H1 (cell line): ENCODE results near the gene RILPL1. TPM values are rescaled to one million over a fixed set of nuclear protein-coding genes. Genes with fewer than 3 reads are reported as not detected.

ENCODE experiments used
- CTCF ChIA-PET: fragments of 300-600 bp; sonication (Branson Sonifier 250); formaldehyde crosslinking; loops from one replicate; lab custom pipeline; 2021; ENCODE audit not compliant: partially characterized antibody; lab: Charles Lee
- POLR2A ChIA-PET: fragments of 300-600 bp; sonication (Branson Sonifier 250); formaldehyde crosslinking; loops from one replicate; lab custom pipeline; 2021; ENCODE audit warnings: inconsistent platforms; ENCODE audit not compliant: partially characterized antibody; lab: Charles Lee
- DNase-seq, 2 experiments: peaks; one replicate each; pipeline versions ENCODE4 v3.0.0 to v3.0.0-alpha.2; 2010 to 2022; ENCODE audit warnings: low spot score in 2 of 2, low read depth in 1 of 2, mixed read lengths in 1 of 2
- FAIRE-seq: peaks from 2 replicates; lab custom pipeline; 2011; peaks lifted over from hg19 to GRCh38; lab: Jason Lieb, UNC
- H2AFZ ChIP-seq: 2 replicates; pipeline ENCODE4 v1.8.1; 2012; ENCODE audit warnings: low read length, inconsistent platforms
- H2AK5ac ChIP-seq: 2 replicates; pipeline ENCODE4 v1.6.1; 2013; ENCODE audit warnings: low read depth, low read length
- H2BK120ac ChIP-seq: replicated peaks from 2 replicates; pipeline ENCODE3; 2013; ENCODE audit warnings: low read depth, low read length, inconsistent platforms
- H2BK12ac ChIP-seq: 2 replicates; pipeline ENCODE4 v1.6.1; 2013; ENCODE audit warnings: low read depth, low read length
- H2BK15ac ChIP-seq: 2 replicates; pipeline ENCODE4 v1.6.1; 2013; ENCODE audit warnings: low read length
- H2BK20ac ChIP-seq: 2 replicates; pipeline ENCODE4 v1.6.1; 2013; ENCODE audit warnings: low read length
- H2BK5ac ChIP-seq: 2 replicates; pipeline ENCODE4 v1.6.1; 2013; ENCODE audit warnings: low read depth, low read length
- H3K14ac ChIP-seq: 2 replicates; pipeline ENCODE4 v1.6.1; 2013; ENCODE audit warnings: inconsistent platforms; ENCODE audit not compliant: insufficient read length
- H3K18ac ChIP-seq: 2 replicates; pipeline ENCODE4 v1.6.1; 2013; ENCODE audit warnings: low read length; ENCODE audit errors: extremely low read depth
- H3K23ac ChIP-seq: 2 replicates; pipeline ENCODE4 v1.6.1; 2013; ENCODE audit warnings: inconsistent platforms; ENCODE audit not compliant: insufficient read length
- H3K23me2 ChIP-seq: 2 replicates; pipeline ENCODE4 v1.6.1; 2013; ENCODE audit warnings: low read depth, low read length
- H3K27ac ChIP-seq: 2 replicates; pipeline ENCODE4 v1.6.1; 2011; ENCODE audit warnings: low read depth, low read length, inconsistent platforms
- H3K27me3 ChIP-seq, 4 experiments: replicated peaks in 1 of 4; 1 replicate in 1 of 4; 2 replicates in 3 of 4; pipeline versions ENCODE4 v1.6.1 to v1.8.1; 2011 to 2013; ENCODE audit warnings: low read length in 3 of 4, mild to moderate bottlenecking in 3 of 4, inconsistent platforms in 2 of 4, mixed read lengths in 2 of 4, moderate library complexity in 1 of 4; ENCODE audit not compliant: control insufficient read depth in 3 of 4, insufficient read depth in 3 of 4; ENCODE audit errors: extremely low read depth in 1 of 4
- H3K36me3 ChIP-seq, 4 experiments: 2 replicates each; pipeline versions ENCODE4 v1.6.1 to v1.8.1; 2011 to 2013; ENCODE audit warnings: mild to moderate bottlenecking in 4 of 4, low read length in 3 of 4, moderate library complexity in 2 of 4, control low read depth in 1 of 4, inconsistent platforms in 1 of 4; ENCODE audit not compliant: insufficient read depth in 4 of 4, control insufficient read depth in 2 of 4
- H3K4ac ChIP-seq: replicated peaks from 2 replicates; pipeline ENCODE3; 2013; ENCODE audit warnings: low read length, low read depth, mixed read lengths, inconsistent platforms; ENCODE audit not compliant: insufficient read length
- H3K4me1 ChIP-seq, 4 experiments: replicated peaks in 1 of 4; 1 replicate in 1 of 4; 2 replicates in 3 of 4; pipeline versions ENCODE4 v1.6.1 to v1.8.1; 2011 to 2013; ENCODE audit warnings: low read length in 3 of 4, inconsistent platforms in 2 of 4, mixed read lengths in 1 of 4; ENCODE audit not compliant: insufficient read depth in 4 of 4, control insufficient read depth in 3 of 4
- H3K4me2 ChIP-seq, 2 experiments: 2 replicates each; pipeline versions ENCODE4 v1.6.1 to v1.8.1; 2011 to 2013; ENCODE audit warnings: low read depth in 2 of 2, low read length in 2 of 2, control low read depth in 1 of 2, inconsistent platforms in 1 of 2, mild to moderate bottlenecking in 1 of 2; ENCODE audit not compliant: insufficient read depth in 1 of 2
- H3K4me3 ChIP-seq, 4 experiments: fragments of 200-600, 300-600 bp in 1 of 4; sonication (generic), shearing (Covaris generic), sonication (Bioruptor Twin) in 1 of 4; 2 replicates each; pipeline versions ENCODE4 v1.5.1 to v1.8.1; 2011 to 2016; ENCODE audit warnings: low read length in 4 of 4, low read depth in 3 of 4, control low read depth in 2 of 4, inconsistent platforms in 2 of 4, mild to moderate bottlenecking in 2 of 4, mixed read lengths in 1 of 4, moderate library complexity in 1 of 4; ENCODE audit not compliant: insufficient read depth in 2 of 4; ENCODE audit errors: extremely low read depth in 1 of 4
- H3K56ac ChIP-seq: replicated peaks from 2 replicates; pipeline ENCODE3; 2013; ENCODE audit warnings: low read depth, mild to moderate bottlenecking, mixed read lengths, low read length, inconsistent platforms; ENCODE audit not compliant: insufficient read length
- H3K79me1 ChIP-seq: 2 replicates; pipeline ENCODE4 v1.6.1; 2013; ENCODE audit warnings: low read depth, low read length, control low read depth
- H3K79me2 ChIP-seq, 2 experiments: 2 replicates each; pipeline versions ENCODE4 v1.6.1 to v1.8.1; 2012 to 2013; ENCODE audit warnings: low read length in 2 of 2, mild to moderate bottlenecking in 2 of 2, inconsistent platforms in 1 of 2; ENCODE audit not compliant: insufficient read depth in 2 of 2, control insufficient read depth in 1 of 2
- H3K9ac ChIP-seq, 4 experiments: replicated peaks in 1 of 4; 1 replicate in 1 of 4; 2 replicates in 3 of 4; pipeline versions ENCODE4 v1.6.1 to v1.8.1; 2011 to 2013; ENCODE audit warnings: low read depth in 3 of 4, low read length in 3 of 4, control low read depth in 2 of 4, mild to moderate bottlenecking in 2 of 4, moderate library complexity in 2 of 4, inconsistent platforms in 1 of 4; ENCODE audit errors: extremely low read depth in 1 of 4
- H3K9me3 ChIP-seq, 2 experiments: 2 replicates each; pipeline versions ENCODE4 v1.6.1 to v1.8.1; 2012 to 2013; ENCODE audit warnings: mild to moderate bottlenecking in 2 of 2, moderate library complexity in 2 of 2, control low read depth in 1 of 2, inconsistent platforms in 1 of 2, low read depth in 1 of 2, low read length in 1 of 2, mixed read lengths in 1 of 2; ENCODE audit not compliant: insufficient read depth in 2 of 2
- H4K20me1 ChIP-seq, 2 experiments: replicated peaks in 1 of 2; 2 replicates each; pipeline versions ENCODE3 to v1.8.1; 2011 to 2013; ENCODE audit warnings: inconsistent platforms in 2 of 2, low read length in 2 of 2, mild to moderate bottlenecking in 1 of 2; ENCODE audit not compliant: insufficient read depth in 2 of 2, control insufficient read depth in 1 of 2
- H4K5ac ChIP-seq: 2 replicates; pipeline ENCODE4 v1.6.1; 2013; ENCODE audit warnings: low read length, low read depth, mixed read lengths, inconsistent platforms; ENCODE audit not compliant: insufficient read length
- H4K8ac ChIP-seq: 2 replicates; pipeline ENCODE4 v1.8.0; 2013; ENCODE audit warnings: mild to moderate bottlenecking, moderate library complexity, low read length, inconsistent platforms; ENCODE audit not compliant: insufficient read depth; ENCODE audit errors: extremely low read depth
- H4K91ac ChIP-seq: replicated peaks from 2 replicates; pipeline ENCODE3; 2013; ENCODE audit warnings: low read length, mixed read lengths, inconsistent platforms; ENCODE audit not compliant: insufficient read length
- GABPA ChIP-seq: IDR thresholded peaks from 2 replicates; pipeline ENCODE4 v1.6.1; 2011; ENCODE audit warnings: mild to moderate bottlenecking, low read length, moderate library complexity, borderline replicate concordance; ENCODE audit not compliant: insufficient read depth
- JUN ChIP-seq: IDR thresholded peaks from 2 replicates; pipeline ENCODE4 v1.6.1; 2011; ENCODE audit warnings: low read depth, mild to moderate bottlenecking, improper control_type of control experiment, low read length
- JUND ChIP-seq: IDR thresholded peaks from 2 replicates; pipeline ENCODE4 v1.6.1; 2011; ENCODE audit warnings: mild to moderate bottlenecking, improper control_type of control experiment, low read length
- SAP30 ChIP-seq: fragments of 300-600 bp; sonication (generic); IDR thresholded peaks from 2 replicates; pipeline ENCODE4 v1.7.1; 2012; ENCODE audit warnings: low read length, moderate library complexity, mild to moderate bottlenecking, inconsistent platforms; ENCODE audit not compliant: insufficient read depth, insufficient replicate concordance
- SIX5 ChIP-seq: IDR thresholded peaks from 2 replicates; pipeline ENCODE4 v1.6.1; 2011; ENCODE audit warnings: mild to moderate bottlenecking, low read depth, low read length
- SUZ12 ChIP-seq: fragments of 200-600 bp; sonication (generic); IDR thresholded peaks from 2 replicates; pipeline ENCODE4 v1.6.1; 2012; ENCODE audit warnings: mild to moderate bottlenecking, inconsistent platforms, low read length, moderate library complexity, mixed read lengths
- TBP ChIP-seq: IDR thresholded peaks from 2 replicates; pipeline ENCODE4 v1.6.1; 2011; ENCODE audit warnings: low read depth, low read length, improper control_type of control experiment
- WGBS, 2 experiments: shearing (Covaris generic) in 1 of 2; methylation state at CpG; one replicate each; pipeline versions ENCODE4 v1.1.6 to v1.1.7; 2013 to 2015; ENCODE audit warnings: low lambda C conversion rate in 2 of 2, mixed read lengths in 2 of 2, inconsistent platforms in 1 of 2, low coverage in 1 of 2, missing lambda C conversion rate in 1 of 2; ENCODE audit not compliant: insufficient replicate concordance in 2 of 2, insufficient coverage in 1 of 2, insufficient read length in 1 of 2; ENCODE audit errors: extremely low coverage in 1 of 2, missing lambda C conversion rate in 1 of 2; 5-methylcytosine and 5-hydroxymethylcytosine counted together
- polyA plus RNA-seq, 7 experiments: library from polyadenylated mRNA; depleted of rRNA in 3 of 7; stranded (reverse) in 5 of 7; unstranded in 2 of 7; fragments of >200 nt in 5 of 7; fragments of 200-250 nt in 2 of 7; gene quantifications; 1 replicate in 5 of 7; 2 replicates in 1 of 7; 4 replicates in 1 of 7; pipeline versions ENCODE4 v1.2.1 to v1.2.3, GENCODE V29; 2011 to 2013; ENCODE audit warnings: missing spikeins in 2 of 7, mixed read lengths in 2 of 7
- total RNA-seq: library from RNA; stranded (reverse); fragmentation: NEBNext Ultra II Directional; extraction: Animal tissue kit (Norgen Biotek cat#: 25700); gene quantifications from 2 replicates; pipeline ENCODE4 v1.2.1, GENCODE V29; 2021

RILPL1 gene
- total and polyA plus RNA-seq, 2 of the 8 experiments (the other 6 are each of a cell fraction or from before 2014, with no cell fraction given) = 6.7 to 9.4 TPM

DNA sequence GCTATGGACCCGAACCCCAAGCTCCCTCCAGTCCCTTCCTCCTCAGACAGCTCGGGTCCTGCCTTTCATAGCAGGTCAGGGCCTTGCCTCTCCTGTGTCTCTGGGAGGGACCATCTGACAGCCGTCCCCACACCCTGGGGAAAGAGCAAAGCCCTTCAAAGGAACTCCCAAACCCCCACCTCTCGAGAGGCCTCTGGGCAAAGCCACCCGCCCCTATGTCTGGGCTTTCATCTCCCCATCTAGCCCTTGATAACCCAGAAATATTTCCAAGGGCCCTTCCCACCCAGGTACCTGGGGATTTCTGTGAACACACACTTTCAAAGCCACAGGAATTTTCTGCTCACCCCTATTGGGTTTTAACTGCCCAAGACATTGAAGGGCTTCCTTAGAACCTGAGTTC, 43.4 kb downstream of the RILPL1 start:
- H2BK5ac ChIP-seq = no peak overlapping the region
- WGBS, 2 experiments = 81% methylated on average over 5 of the region's 5 CpGs; no CpG with 5 or more reads in 1 of the 2 experiments
- FAIRE-seq = no peak
- no peak for TF ChIP-seq SAP30
- TF ChIP-seq JUND = no peak
- TF ChIP-seq GABPA = no peak
- no peak for TF ChIP-seq SUZ12
- TF ChIP-seq SIX5 = no peak
- TF ChIP-seq TBP = no peak
- TF ChIP-seq JUN = no peak

More for the DNA sequence above, 43.4 kb downstream of the RILPL1 start:
- Histone ChIP-seq H2BK15ac (no peak overlapping the region), H3K9ac (no peak overlapping the region), H2AK5ac (no peak overlapping the region), H3K56ac (no peak overlapping the region), H3K23me2 (no peaks in the 10 kb centered on the region), H3K18ac (no peak overlapping the region), H4K5ac (no peak overlapping the region), H3K27ac (no peak overlapping the region), H3K4me3 (no peak overlapping the region), H3K4ac (no peak overlapping the region), H4K8ac (no peak overlapping the region), H3K14ac (no peak overlapping the region), H2BK120ac (no peak overlapping the region), H3K79me1 (no peaks in the 10 kb centered on the region), H3K23ac (no peak overlapping the region), H2AFZ (no peak overlapping the region), H3K9me3 (no peaks in the 10 kb centered on the region), H3K36me3 (no peaks in the 10 kb centered on the region), H4K91ac (no peak overlapping the region), H3K4me1 (peaks cover 0 to 9% (median 0%) of the 10 kb centered on the region in 4 experiments; a peak in 4 of 7 replicates), H3K79me2 (no peaks in the 10 kb centered on the region), H4K20me1 (peaks cover 0 to 2% of the 10 kb centered on the region in 2 experiments), H2BK12ac (no peak overlapping the region), H2BK20ac (no peak overlapping the region), H3K4me2 (no peak overlapping the region), H3K27me3 (no peaks in the 10 kb centered on the region)
- POLR2A ChIA-PET = interaction anchor here (1.1 kb wide), 1 partner anchor 222 kb away, joined by 3 read pairs; no protein-coding TSS in a partner anchor
- DNase-seq = no peak
- CTCF ChIA-PET = interaction anchor here (0.6 kb wide), 1 partner anchor 225 kb away, joined by 3 read pairs; no protein-coding TSS in a partner anchor
